Esophagus (tissue), 2 donors: ENCODE results near the gene BCL2. TPM values are rescaled to one million over a fixed set of nuclear protein-coding genes. Genes with fewer than 3 reads are reported as not detected.
A peak's percentile ranks its signal among the peaks of the same experiment; 100 is the strongest.

Source experiments
- H3K27ac ChIP-seq, 2 donors: one replicate each; pipeline ENCODE4 v1.5.1; 2013; ENCODE audit warnings: low read depth in 2 of 2, mild to moderate bottlenecking in 2 of 2, inconsistent platforms in 1 of 2, low read length in 1 of 2, moderate library complexity in 1 of 2
- H3K27me3 ChIP-seq, 2 donors: one replicate each; pipeline ENCODE4 v1.6.1; 2013; ENCODE audit warnings: low read length in 2 of 2, control low read depth in 1 of 2, mild to moderate bottlenecking in 1 of 2; ENCODE audit not compliant: insufficient read depth in 2 of 2, control insufficient read depth in 1 of 2
- H3K36me3 ChIP-seq, 2 donors: one replicate each; pipeline ENCODE4 v1.6.1; 2013; ENCODE audit warnings: low read length in 1 of 2; ENCODE audit not compliant: control insufficient read depth in 2 of 2, insufficient read depth in 2 of 2
- H3K4me1 ChIP-seq, 2 donors: one replicate each; pipeline ENCODE4 v1.6.1; 2013; ENCODE audit warnings: low read length in 1 of 2; ENCODE audit not compliant: control insufficient read depth in 2 of 2, insufficient read depth in 2 of 2
- H3K4me3 ChIP-seq, 2 donors: one replicate each; pipeline ENCODE4 v1.5.1; 2013; ENCODE audit warnings: low read length in 2 of 2, mild to moderate bottlenecking in 2 of 2, low read depth in 1 of 2, moderate library complexity in 1 of 2
- H3K9me3 ChIP-seq, 2 donors: one replicate each; pipeline ENCODE4 v1.6.1; 2013; ENCODE audit warnings: mild to moderate bottlenecking in 2 of 2, low read depth in 1 of 2, low read length in 1 of 2, moderate library complexity in 1 of 2; ENCODE audit not compliant: control insufficient read depth in 2 of 2, insufficient read depth in 1 of 2
- WGBS, 2 donors: extraction: QIAGEN DNeasy Blood & Tissue Kit; methylation state at CpG; one replicate each; pipeline ENCODE4 v1.1.7; 2013; 5-methylcytosine and 5-hydroxymethylcytosine counted together
- polyA plus RNA-seq, 2 donors: library from polyadenylated mRNA; stranded (reverse); fragments of 200-250 nt; gene quantifications; one replicate each; pipeline ENCODE4 v1.2.3, GENCODE V29; 2013
- donor health status: healthy with polysubstance abuse.
- donor health status: Bipolar disorder and iron deficiency.

Gene BCL2
- polyA plus RNA-seq, 2 donors = 1.3 to 1.9 TPM

GRCh38 chr18:63213331-63213900 is 106.2 kb downstream of the BCL2 start:
- no peaks in the 10 kb centered on the region for H3K27me3 ChIP-seq
- no peak overlapping the region for H3K4me3 ChIP-seq
- H3K27ac ChIP-seq = no peak overlapping the region
- H3K36me3 ChIP-seq = no peaks in the 10 kb centered on the region
- no peaks in the 10 kb centered on the region for H3K9me3 ChIP-seq
- no peaks in the 10 kb centered on the region for H3K4me1 ChIP-seq
- 82 to 84% methylated on average over 6 of the region's 6 CpGs for whole genome bisulfite sequencing, 2 donors

GRCh38 chr18:63210521-63210920 is 109.0 kb downstream of the BCL2 start:
- Histone ChIP-seq H3K27ac (no peak overlapping the region), H3K4me3 (no peak overlapping the region), H3K4me1 (no peaks in the 10 kb centered on the region), H3K9me3 (no peaks in the 10 kb centered on the region), H3K36me3 (no peaks in the 10 kb centered on the region), H3K27me3 (no peaks in the 10 kb centered on the region)
- WGBS, 2 donors = 81 to 89% methylated on average over 3 of the region's 3 CpGs

GRCh38 chr18:63208676-63209075 is 110.9 kb downstream of the BCL2 start:
- H3K4me3 ChIP-seq = no peak overlapping the region
- H3K27ac ChIP-seq = no peak overlapping the region
- H3K9me3 ChIP-seq = no peaks in the 10 kb centered on the region
- H3K4me1 ChIP-seq = no peaks in the 10 kb centered on the region
- WGBS, 2 donors = 75 to 77% methylated on average over 3 of the region's 3 CpGs
- H3K27me3 ChIP-seq = no peaks in the 10 kb centered on the region
- H3K36me3 ChIP-seq = no peaks in the 10 kb centered on the region

GRCh38 chr18:63207835-63208234 is 111.7 kb downstream of the BCL2 start:
- 82 to 93% methylated on average over 1 of the region's 1 CpG for WGBS, 2 donors

GRCh38 chr18:63207143-63207790 is 112.3 kb downstream of the BCL2 start:
- Histone ChIP-seq H3K27ac (no peak overlapping the region), H3K4me1 (peaks cover 0 to 4% of the 10 kb centered on the region in 2 donors), H3K36me3 (no peaks in the 10 kb centered on the region), H3K4me3 (no peak overlapping the region), H3K27me3 (no peaks in the 10 kb centered on the region), H3K9me3 (no peaks in the 10 kb centered on the region)
- WGBS, 2 donors = 69 to 78% methylated on average over 14 of the region's 14 CpGs

More at GRCh38 chr18:63207835-63208234, 111.7 kb downstream of the BCL2 start:
- Histone ChIP-seq H3K36me3 (no peaks in the 10 kb centered on the region), H3K4me1 (peaks cover 0 to 1% of the 10 kb centered on the region in 2 donors), H3K9me3 (no peaks in the 10 kb centered on the region), H3K27ac (no peak overlapping the region), H3K4me3 (no peak overlapping the region), H3K27me3 (no peaks in the 10 kb centered on the region)

- no peak overlapping the region for H3K27ac ChIP-seq
- peaks cover 0 to 5% of the 10 kb centered on the region in 2 donors for H3K4me1 ChIP-seq
- H3K9me3 ChIP-seq = no peaks in the 10 kb centered on the region
- H3K27me3 ChIP-seq = no peaks in the 10 kb centered on the region
- no peak overlapping the region for H3K4me3 ChIP-seq
- 66 to 80% methylated on average over 13 of the region's 13 CpGs for WGBS, 2 donors
- no peaks in the 10 kb centered on the region for H3K36me3 ChIP-seq
These were observed 113.0 kb downstream of the BCL2 start for GRCh38 chr18:63206433-63207142.

GRCh38 chr18:63205791-63206252 is 113.7 kb downstream of the BCL2 start:
- Histone ChIP-seq H3K4me3 (no peak overlapping the region), H3K9me3 (no peaks in the 10 kb centered on the region), H3K36me3 (no peaks in the 10 kb centered on the region), H3K27ac (no peak overlapping the region), H3K4me1 (peaks cover 0 to 5% of the 10 kb centered on the region in 2 donors), H3K27me3 (no peaks in the 10 kb centered on the region)
- 70 to 73% methylated on average over 6 of the region's 6 CpGs for WGBS, 2 donors

GRCh38 chr18:63203497-63203896 is 116.1 kb downstream of the BCL2 start:
- WGBS, 2 donors = 59 to 77% methylated on average over 3 of the region's 3 CpGs
- Histone ChIP-seq H3K4me3 (no peak overlapping the region), H3K36me3 (no peaks in the 10 kb centered on the region), H3K27me3 (no peaks in the 10 kb centered on the region), H3K4me1 (peaks cover 0 to 15% of the 10 kb centered on the region in 2 donors), H3K9me3 (peaks cover 0 to 2% of the 10 kb centered on the region in 2 donors), H3K27ac (no peak overlapping the region)

- Histone ChIP-seq H3K9me3 (peaks cover 0 to 2% of the 10 kb centered on the region in 2 donors), H3K27ac (peak overlapping the region in 1 of 2 donors; percentile 26), H3K36me3 (no peaks in the 10 kb centered on the region), H3K4me1 (peaks cover 0 to 21% of the 10 kb centered on the region in 2 donors), H3K27me3 (no peaks in the 10 kb centered on the region), H3K4me3 (no peak overlapping the region)
- 67 to 75% methylated on average over 8 of the region's 8 CpGs for WGBS, 2 donors
These were observed 116.7 kb downstream of the BCL2 start for GRCh38 chr18:63202828-63203227.
